Measurements from ENCODE around the gene DGKB. TPM values are rescaled to one million over a fixed set of nuclear protein-coding genes. Genes with fewer than 3 reads are reported as not detected.
"Not testable (repeated sequence)": the region's sequence is repeated elsewhere in the genome, so short reads cannot be mapped to it uniquely, and the experiment has no call there.

DGKB gene
- total RNA-seq, 6 experiments from 2014 or later = 0.23 to 0.76 (median 0.61) TPM

DNA sequence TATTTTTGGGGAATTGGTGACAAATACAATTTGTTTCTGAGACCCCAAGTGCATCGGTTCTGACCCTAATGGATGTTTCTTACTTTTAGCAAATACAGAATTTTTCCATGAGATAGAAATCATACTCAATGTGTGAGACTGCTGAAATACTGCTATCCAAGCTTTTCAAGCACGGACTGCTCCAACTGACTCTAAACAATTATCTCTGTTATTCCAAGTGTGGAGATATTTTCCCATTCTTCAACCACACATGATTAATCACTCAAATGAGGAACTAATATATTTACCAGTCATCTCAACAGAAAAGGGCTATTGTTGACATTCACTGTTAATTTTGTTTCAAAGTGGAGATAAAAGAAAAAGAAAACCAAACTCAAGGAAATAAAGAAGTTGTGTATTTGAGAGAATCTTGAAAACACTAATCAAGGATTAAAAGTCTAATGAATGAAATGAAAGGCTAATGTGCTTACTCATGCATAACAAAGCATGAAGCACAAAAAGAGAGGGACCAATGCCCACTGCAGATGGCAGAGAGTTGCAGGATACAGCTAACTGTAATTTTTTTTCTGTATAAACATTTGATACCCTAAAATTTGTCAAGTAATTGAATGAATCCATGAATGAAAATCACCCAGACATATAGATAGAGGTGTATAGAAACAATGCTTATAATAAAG, 423.6 kb downstream of the DGKB start:
- no peak for DNase-seq
- 0 out of 2 replicates have a peak, but pooled peaks cover 4% of the 10 kb centered on the region for H3K36me3 Mint-ChIP-seq (ENCODE audit: low read depth)
- no peak overlapping the region for H3K27ac Mint-ChIP-seq
- TF ChIP-seq, protein P1, sequence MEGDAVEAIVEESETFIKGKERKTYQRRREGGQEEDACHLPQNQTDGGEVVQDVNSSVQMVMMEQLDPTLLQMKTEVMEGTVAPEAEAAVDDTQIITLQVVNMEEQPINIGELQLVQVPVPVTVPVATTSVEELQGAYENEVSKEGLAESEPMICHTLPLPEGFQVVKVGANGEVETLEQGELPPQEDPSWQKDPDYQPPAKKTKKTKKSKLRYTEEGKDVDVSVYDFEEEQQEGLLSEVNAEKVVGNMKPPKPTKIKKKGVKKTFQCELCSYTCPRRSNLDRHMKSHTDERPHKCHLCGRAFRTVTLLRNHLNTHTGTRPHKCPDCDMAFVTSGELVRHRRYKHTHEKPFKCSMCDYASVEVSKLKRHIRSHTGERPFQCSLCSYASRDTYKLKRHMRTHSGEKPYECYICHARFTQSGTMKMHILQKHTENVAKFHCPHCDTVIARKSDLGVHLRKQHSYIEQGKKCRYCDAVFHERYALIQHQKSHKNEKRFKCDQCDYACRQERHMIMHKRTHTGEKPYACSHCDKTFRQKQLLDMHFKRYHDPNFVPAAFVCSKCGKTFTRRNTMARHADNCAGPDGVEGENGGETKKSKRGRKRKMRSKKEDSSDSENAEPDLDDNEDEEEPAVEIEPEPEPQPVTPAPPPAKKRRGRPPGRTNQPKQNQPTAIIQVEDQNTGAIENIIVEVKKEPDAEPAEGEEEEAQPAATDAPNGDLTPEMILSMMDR (IDR thresholded peaks at IDR 0.05) = no peak
- H3K27me3 Mint-ChIP-seq (ENCODE audit: insufficient read depth) = no peaks in the 10 kb centered on the region
- H3K9me3 Mint-ChIP-seq = peaks cover 4% of the 10 kb centered on the region
- no peaks in the 10 kb centered on the region for H3K4me1 Mint-ChIP-seq (ENCODE audit: low read depth)
- H3K4me3 Mint-ChIP-seq = no peak overlapping the region

DNA sequence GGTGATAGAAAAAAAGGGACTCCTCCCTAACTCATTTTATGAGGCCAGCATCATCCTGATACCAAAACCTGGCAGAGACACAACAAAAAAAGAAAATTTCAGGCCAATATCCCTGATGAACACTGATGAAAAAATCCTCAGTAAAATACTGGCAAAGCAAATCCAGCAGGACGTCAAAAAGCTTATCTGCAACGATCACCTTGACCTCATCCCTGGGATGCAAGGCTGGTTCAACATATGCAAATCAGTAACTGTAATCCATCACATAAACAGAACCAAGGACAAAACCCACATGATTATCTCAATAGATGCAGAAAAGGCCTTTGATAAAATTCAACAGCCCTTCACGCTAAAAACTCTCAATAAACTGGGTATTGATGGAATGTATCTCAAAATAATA, 440.8 kb downstream of the DGKB start:
- not testable (repeated sequence) for H3K9me3 Mint-ChIP-seq; H3K36me3 Mint-ChIP-seq (ENCODE audit: low read depth); H3K27ac Mint-ChIP-seq; H3K27me3 Mint-ChIP-seq (ENCODE audit: insufficient read depth); H3K4me3 Mint-ChIP-seq; H3K4me1 Mint-ChIP-seq (ENCODE audit: low read depth); DNase-seq

DNA sequence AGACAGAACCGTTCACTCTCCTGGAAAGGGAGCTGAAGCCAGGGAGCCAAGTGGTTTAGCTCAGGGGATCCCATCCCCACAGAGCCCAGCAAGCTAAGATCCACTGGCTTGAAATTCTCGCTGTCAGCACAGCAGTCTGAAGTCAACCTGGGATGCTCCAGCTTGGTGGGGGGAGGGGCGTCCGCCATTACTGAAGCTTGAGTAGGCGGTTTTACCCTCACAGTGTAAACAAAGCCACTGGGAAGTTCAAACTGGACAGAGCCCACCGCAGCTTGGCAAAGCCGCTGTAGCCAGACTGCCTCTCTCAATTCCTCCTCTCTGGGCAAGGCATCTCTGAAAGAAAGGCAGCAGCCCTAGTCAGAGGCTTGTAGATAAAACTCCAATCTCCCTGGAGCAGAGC, 443.7 kb downstream of the DGKB start:
- H3K27me3 Mint-ChIP-seq (ENCODE audit: insufficient read depth); H3K4me1 Mint-ChIP-seq (ENCODE audit: low read depth); H3K4me3 Mint-ChIP-seq; DNase-seq; H3K36me3 Mint-ChIP-seq (ENCODE audit: low read depth); H3K27ac Mint-ChIP-seq; H3K9me3 Mint-ChIP-seq: not testable (repeated sequence)

DNA sequence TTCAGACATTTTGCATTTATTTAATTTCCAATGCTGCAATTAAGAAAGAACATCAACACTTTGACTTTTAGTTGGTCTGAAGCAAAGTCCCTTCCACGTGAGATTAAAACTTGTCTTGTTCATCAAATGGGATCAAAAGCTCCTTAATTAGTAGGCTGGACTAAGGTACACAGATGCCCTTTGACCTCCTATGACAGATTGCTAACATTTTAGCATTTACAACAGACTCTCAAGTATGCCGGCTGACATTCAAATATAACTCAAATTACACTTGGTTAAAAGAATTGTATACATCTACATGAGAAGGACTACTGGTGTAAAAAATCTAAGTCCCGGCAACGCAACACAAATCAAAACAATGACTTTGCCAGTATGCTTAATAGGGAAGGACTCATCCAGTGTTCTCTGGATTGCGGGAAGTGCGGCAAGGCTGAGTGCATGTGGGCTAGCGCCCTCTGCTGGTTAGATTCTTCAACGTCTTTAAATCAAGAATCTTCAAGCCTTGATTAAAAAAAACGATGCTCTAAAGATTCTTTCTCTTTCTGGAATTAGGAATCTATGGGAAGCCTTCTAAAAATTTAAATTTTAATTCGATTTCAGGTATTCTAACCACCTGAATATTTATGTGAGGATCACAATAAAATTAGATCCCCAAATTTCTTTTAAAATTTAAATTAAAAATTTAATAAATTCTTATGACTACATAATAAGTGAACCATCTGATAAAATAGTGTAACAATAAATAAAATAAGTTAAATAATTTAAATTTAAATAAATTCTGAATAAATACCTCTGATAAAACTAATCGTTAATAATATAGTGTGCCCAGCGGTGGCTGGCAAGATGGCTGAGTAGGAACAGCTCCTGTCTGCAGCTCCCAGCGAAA, 444.7 kb downstream of the DGKB start:
- no peaks in the 10 kb centered on the region for H3K36me3 Mint-ChIP-seq (ENCODE audit: low read depth)
- peaks cover 6% of the 10 kb centered on the region for H3K4me1 Mint-ChIP-seq (ENCODE audit: low read depth)
- H3K27ac Mint-ChIP-seq = no peak overlapping the region
- H3K4me3 Mint-ChIP-seq = peak overlapping the region; percentile 68
- H3K27me3 Mint-ChIP-seq (ENCODE audit: insufficient read depth) = no peaks in the 10 kb centered on the region
- TF ChIP-seq, protein P1 (IDR thresholded peaks at IDR 0.05) = peak; percentile 98
- no peaks in the 10 kb centered on the region for H3K9me3 Mint-ChIP-seq
- DNase-seq = peak; percentile 64

DNA sequence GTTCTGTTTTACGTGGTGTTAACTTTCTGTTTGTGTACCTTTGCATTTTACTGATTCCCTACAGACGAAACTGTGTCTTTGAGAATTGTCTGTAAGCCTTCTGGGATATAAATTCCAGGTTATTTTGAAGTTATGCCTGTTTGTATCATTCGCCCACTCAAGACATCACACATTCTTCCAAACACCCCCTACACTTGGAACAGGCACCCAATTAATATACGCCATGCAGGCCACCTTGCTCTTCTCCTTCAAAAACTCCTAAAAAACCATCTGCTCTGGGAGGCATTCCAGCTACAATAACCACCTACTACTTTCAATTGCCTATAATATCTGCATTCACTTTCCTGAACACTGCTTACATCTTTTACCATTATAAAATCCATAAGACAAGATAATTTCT, 453.3 kb downstream of the DGKB start:
- H3K4me3 Mint-ChIP-seq = no peak overlapping the region
- TF ChIP-seq, protein P1 (IDR thresholded peaks at IDR 0.05) = no peak
- no peak for DNase-seq
- H3K36me3 Mint-ChIP-seq (ENCODE audit: low read depth) = no peaks in the 10 kb centered on the region
- no peaks in the 10 kb centered on the region for H3K4me1 Mint-ChIP-seq (ENCODE audit: low read depth)
- H3K27me3 Mint-ChIP-seq (ENCODE audit: insufficient read depth) = peaks cover 1% of the 10 kb centered on the region; the same call in 1 of the 2 replicates
- no peak overlapping the region for H3K27ac Mint-ChIP-seq
- no peaks in the 10 kb centered on the region for H3K9me3 Mint-ChIP-seq

DNA sequence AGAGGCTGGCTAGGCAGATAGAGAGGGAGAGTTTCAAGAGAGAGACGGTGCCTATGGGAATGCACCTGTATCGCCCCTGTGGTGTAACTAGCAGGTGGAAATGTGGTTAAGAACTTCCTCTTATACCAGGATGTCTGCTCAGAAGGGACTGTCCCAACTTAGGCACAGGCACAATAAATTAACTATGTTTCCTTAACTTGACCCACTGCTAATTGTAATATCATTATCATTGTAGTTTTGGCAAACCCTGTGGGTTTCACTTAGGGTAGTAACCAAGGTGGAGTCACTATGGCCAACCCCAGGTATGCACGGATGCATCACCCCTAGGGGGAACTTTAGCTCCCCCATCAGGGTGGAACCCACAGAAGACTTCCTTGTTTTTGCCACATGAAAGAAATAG, 455.7 kb downstream of the DGKB start:
- no peak overlapping the region for H3K27ac Mint-ChIP-seq
- H3K4me1 Mint-ChIP-seq (ENCODE audit: low read depth) = no peaks in the 10 kb centered on the region
- no peaks in the 10 kb centered on the region for H3K9me3 Mint-ChIP-seq
- DNase-seq = no peak
- TF ChIP-seq, protein P1 (IDR thresholded peaks at IDR 0.05) = no peak
- no peaks in the 10 kb centered on the region for H3K36me3 Mint-ChIP-seq (ENCODE audit: low read depth)
- H3K27me3 Mint-ChIP-seq (ENCODE audit: insufficient read depth) = peaks cover 1% of the 10 kb centered on the region; the same call in 1 of the 2 replicates
- H3K4me3 Mint-ChIP-seq = no peak overlapping the region
